Ovary (tissue), 3 donors: ENCODE measurements around the gene EEF1AKMT4.

ENCODE experiments used
- CTCF ChIP-seq, 3 donors: fragments of 450-650 bp in 2 of 3; fragments of 200-600 bp in 1 of 3; IDR thresholded peaks; one replicate each; pipeline versions ENCODE4 v1.5.1 to v1.8.0; 2016 to 2022; ENCODE audit warnings: antibody characterized with exemption in 3 of 3, mild to moderate bottlenecking in 1 of 3
- EP300 ChIP-seq: sonication (generic); formaldehyde crosslinking; IDR thresholded peaks from one replicate; pipeline ENCODE4 v1.6.1; 2017; ENCODE audit warnings: antibody characterized with exemption
- POLR2A ChIP-seq: fragments of 450-650 bp; IDR thresholded peaks from one replicate; pipeline ENCODE4 v1.6.1; 2017; ENCODE audit warnings: antibody characterized with exemption, mild to moderate bottlenecking, moderate library complexity
- donor health status: DM: no; HTN: no; CAD: no.

- TF ChIP-seq CTCF (IDR thresholded peaks at IDR 0.05) (no peak), POLR2A (no peak), EP300 (no peak)
These were observed 10.3 kb upstream of the EEF1AKMT4 start for GRCh38 chr3:184239221-184239620.
